Ascending aorta (tissue), 2 donors: ENCODE measurements around the gene ZC3H10. TPM values are rescaled to one million over a fixed set of nuclear protein-coding genes. Genes with fewer than 3 reads are reported as not detected.

ENCODE experiments used
- DNase-seq, 2 donors: peaks; one replicate each; pipeline ENCODE4 v3.0.0-alpha.2; 2019; ENCODE audit warnings: low spot score in 2 of 2
- H3K27ac ChIP-seq, 2 donors: fragments of 200-600 bp; sonication (generic); one replicate each; pipeline ENCODE4 v1.5.1; 2016 to 2017; ENCODE audit warnings: mild to moderate bottlenecking in 1 of 2
- H3K27me3 ChIP-seq: fragments of 200-600 bp; sonication (generic); one replicate; pipeline ENCODE4 v1.5.1; 2017
- H3K36me3 ChIP-seq, 2 donors: fragments of 200-600 bp; sonication (generic); one replicate each; pipeline ENCODE4 v1.5.1; 2016
- H3K4me1 ChIP-seq, 2 donors: fragments of 200-600 bp; sonication (generic); one replicate each; pipeline ENCODE4 v1.5.1; 2016 to 2017; ENCODE audit warnings: mild to moderate bottlenecking in 1 of 2
- H3K4me3 ChIP-seq, 2 donors: fragments of 200-600 bp; sonication (generic); one replicate each; pipeline ENCODE4 v1.5.1; 2016 to 2017; ENCODE audit warnings: mild to moderate bottlenecking in 1 of 2
- H3K9me3 ChIP-seq, 2 donors: fragments of 200-600 bp; sonication (generic); one replicate each; pipeline ENCODE4 v1.5.1; 2016
- CTCF ChIP-seq, 3 experiments: fragments of 200-600 bp in 2 of 3; fragments of 450-650 bp in 1 of 3; sonication (generic) in 2 of 3; IDR thresholded peaks; one replicate each; pipeline ENCODE4 v1.5.1; 2016 to 2019; ENCODE audit warnings: antibody characterized with exemption in 3 of 3, mild to moderate bottlenecking in 1 of 3, moderate library complexity in 1 of 3
- intact Hi-C: fragments of 100-400 bp; cut with DNase I; formaldehyde crosslinking; loops from one replicate; pipeline ENCODE4 v1.15.1; 2023
- total RNA-seq: library from RNA; depleted of rRNA; stranded (reverse); fragments of >200 nt; gene quantifications from one replicate; pipeline ENCODE4 v1.1.0, GENCODE V29; 2016

Gene ZC3H10
- total RNA-seq, 1 donor from 2014 or later: 11.1 TPM

- Histone ChIP-seq H3K4me3 (no peak overlapping the region), H3K27me3 (no peaks in the 10 kb centered on the region), H3K4me1 (peaks cover 4 to 22% of the 10 kb centered on the region in 2 donors), H3K36me3 (peaks cover 89 to 98% of the 10 kb centered on the region in 2 donors), H3K27ac (no peak overlapping the region), H3K9me3 (no peaks in the 10 kb centered on the region)
- DNase-seq: no peak
- intact Hi-C loops: no loop called here
- no peak for TF ChIP-seq CTCF (IDR thresholded peaks at IDR 0.05)
Observed at GRCh38 chr12:56165369-56165768, 47.3 kb downstream of the ZC3H10 start.

- Histone ChIP-seq H3K27ac (no peak overlapping the region), H3K36me3 (peaks cover 91 to 100% of the 10 kb centered on the region in 2 donors), H3K9me3 (no peaks in the 10 kb centered on the region), H3K4me1 (no peaks in the 10 kb centered on the region), H3K4me3 (no peak overlapping the region), H3K27me3 (no peaks in the 10 kb centered on the region)
- no peak for TF ChIP-seq CTCF (IDR thresholded peaks at IDR 0.05)
- no peak for DNase-seq
- intact Hi-C loops: no loop called here
Observed at GRCh38 chr12:56169229-56169759, 51.2 kb downstream of the ZC3H10 start.

GRCh38 chr12:56172839-56173238, 54.8 kb downstream of the ZC3H10 start:
- TF ChIP-seq CTCF (IDR thresholded peaks at IDR 0.05): no peak
- H3K27ac ChIP-seq: no peak overlapping the region
- no peaks in the 10 kb centered on the region for H3K4me1 ChIP-seq
- no peak overlapping the region for H3K4me3 ChIP-seq
- intact Hi-C loops: no loop called here
- no peaks in the 10 kb centered on the region for H3K27me3 ChIP-seq
- no peak for DNase-seq
- H3K9me3 ChIP-seq: no peaks in the 10 kb centered on the region
- H3K36me3 ChIP-seq: peaks cover 94 to 100% of the 10 kb centered on the region in 2 donors

Other genes starting within 250 kb of the ZC3H10 start
- gene PYM1, start 190.4 kb upstream of the ZC3H10 start, total RNA-seq: 83.7 TPM
- 48.6 TPM for gene DGKA, start 187.1 kb upstream of the ZC3H10 start, total RNA-seq
- gene PMEL, start 152.2 kb upstream of the ZC3H10 start, total RNA-seq: not detected
- gene CDK2, start 151.4 kb upstream of the ZC3H10 start, total RNA-seq: 24.5 TPM
- 48.0 TPM for gene RAB5B, start 144.2 kb upstream of the ZC3H10 start, total RNA-seq
- 5.4 TPM for gene SUOX, start 121.0 kb upstream of the ZC3H10 start, total RNA-seq
- 1.6 TPM for gene IKZF4, start 97.2 kb upstream of the ZC3H10 start, total RNA-seq
- 877 TPM for gene RPS26, start 76.3 kb upstream of the ZC3H10 start, total RNA-seq
- 3.2 TPM for gene ERBB3, start 38.1 kb upstream of the ZC3H10 start, total RNA-seq
- 101 TPM for gene PA2G4, start 13.7 kb upstream of the ZC3H10 start, total RNA-seq
- 1,819 TPM for gene RPL41, start 1.6 kb upstream of the ZC3H10 start, total RNA-seq
- 119 TPM for gene ESYT1, start 10.0 kb downstream of the ZC3H10 start, total RNA-seq
- 53.6 TPM for gene MYL6B, start 34.3 kb downstream of the ZC3H10 start, total RNA-seq
- gene MYL6, start 40.1 kb downstream of the ZC3H10 start, total RNA-seq: 1,476 TPM
- gene SMARCC2, start 71.2 kb downstream of the ZC3H10 start, total RNA-seq: 53.9 TPM
- gene RNF41, start 103.7 kb downstream of the ZC3H10 start, total RNA-seq: 50.3 TPM
- gene NABP2, start 106.1 kb downstream of the ZC3H10 start, total RNA-seq: 2.8 TPM
- not detected for gene SLC39A5, start 111.8 kb downstream of the ZC3H10 start, total RNA-seq
- 17.5 TPM for gene ANKRD52, start 140.1 kb downstream of the ZC3H10 start, total RNA-seq
- 4.8 TPM for gene COQ10A, start 148.7 kb downstream of the ZC3H10 start, total RNA-seq
- gene CS, start 182.1 kb downstream of the ZC3H10 start, total RNA-seq: 55.2 TPM
- gene CNPY2, start 197.7 kb downstream of the ZC3H10 start, total RNA-seq: 34.6 TPM
- 45.3 TPM for gene PAN2, start 215.7 kb downstream of the ZC3H10 start, total RNA-seq
- gene IL23A, start 220.6 kb downstream of the ZC3H10 start, total RNA-seq: not detected
- gene STAT2, start 241.8 kb downstream of the ZC3H10 start, total RNA-seq: 246 TPM
- gene APOF, start 244.6 kb downstream of the ZC3H10 start, total RNA-seq: not detected